ENCODE results near the gene MTPN.

DNA sequence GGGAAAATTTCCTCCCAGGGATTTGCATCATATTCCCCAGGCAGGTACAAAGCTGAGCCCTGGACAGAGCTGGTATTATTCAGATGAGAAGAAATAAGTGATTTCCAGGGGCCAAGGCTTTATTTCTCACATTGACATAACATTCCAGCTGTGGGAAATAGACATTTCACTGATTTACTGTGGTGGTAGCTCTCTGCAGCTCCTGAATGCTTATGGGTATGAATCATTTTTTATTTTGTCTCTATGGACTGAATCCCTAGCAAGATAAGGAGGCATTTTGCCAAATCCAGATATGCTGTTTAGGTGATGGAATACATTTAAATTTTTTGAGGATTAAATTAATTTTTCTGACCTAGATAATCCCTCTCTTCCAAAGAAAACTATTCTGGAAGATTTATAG is 97.9 kb downstream of the MTPN start:
- TF ChIP-seq, protein P1, sequence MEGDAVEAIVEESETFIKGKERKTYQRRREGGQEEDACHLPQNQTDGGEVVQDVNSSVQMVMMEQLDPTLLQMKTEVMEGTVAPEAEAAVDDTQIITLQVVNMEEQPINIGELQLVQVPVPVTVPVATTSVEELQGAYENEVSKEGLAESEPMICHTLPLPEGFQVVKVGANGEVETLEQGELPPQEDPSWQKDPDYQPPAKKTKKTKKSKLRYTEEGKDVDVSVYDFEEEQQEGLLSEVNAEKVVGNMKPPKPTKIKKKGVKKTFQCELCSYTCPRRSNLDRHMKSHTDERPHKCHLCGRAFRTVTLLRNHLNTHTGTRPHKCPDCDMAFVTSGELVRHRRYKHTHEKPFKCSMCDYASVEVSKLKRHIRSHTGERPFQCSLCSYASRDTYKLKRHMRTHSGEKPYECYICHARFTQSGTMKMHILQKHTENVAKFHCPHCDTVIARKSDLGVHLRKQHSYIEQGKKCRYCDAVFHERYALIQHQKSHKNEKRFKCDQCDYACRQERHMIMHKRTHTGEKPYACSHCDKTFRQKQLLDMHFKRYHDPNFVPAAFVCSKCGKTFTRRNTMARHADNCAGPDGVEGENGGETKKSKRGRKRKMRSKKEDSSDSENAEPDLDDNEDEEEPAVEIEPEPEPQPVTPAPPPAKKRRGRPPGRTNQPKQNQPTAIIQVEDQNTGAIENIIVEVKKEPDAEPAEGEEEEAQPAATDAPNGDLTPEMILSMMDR (conservative IDR thresholded peaks at IDR 0.05; ENCODE audit: low read depth, low read length), result no peak
- no peak for TF ChIP-seq EZH2 (IDR thresholded peaks at IDR 0.05; ENCODE audit: borderline replicate concordance, low read depth, low read length, poor library complexity, severe bottlenecking)

Measured in A673 (cell line).